GM19467 (cell line): Measurements from ENCODE around the gene FSTL4.

Experiments
- ATAC-seq: cut with Tn5 transposase; IDR thresholded peaks from one replicate; pipeline ENCODE4 v1.9.1; 2021; ENCODE audit warnings: mild to moderate bottlenecking, moderate library complexity; ENCODE audit not compliant: unreplicated experiment

Gene FSTL4

GRCh38 chr5:133274597-133274935 is 337.8 kb downstream of the FSTL4 start:
- no peak for ATAC-seq

DNA sequence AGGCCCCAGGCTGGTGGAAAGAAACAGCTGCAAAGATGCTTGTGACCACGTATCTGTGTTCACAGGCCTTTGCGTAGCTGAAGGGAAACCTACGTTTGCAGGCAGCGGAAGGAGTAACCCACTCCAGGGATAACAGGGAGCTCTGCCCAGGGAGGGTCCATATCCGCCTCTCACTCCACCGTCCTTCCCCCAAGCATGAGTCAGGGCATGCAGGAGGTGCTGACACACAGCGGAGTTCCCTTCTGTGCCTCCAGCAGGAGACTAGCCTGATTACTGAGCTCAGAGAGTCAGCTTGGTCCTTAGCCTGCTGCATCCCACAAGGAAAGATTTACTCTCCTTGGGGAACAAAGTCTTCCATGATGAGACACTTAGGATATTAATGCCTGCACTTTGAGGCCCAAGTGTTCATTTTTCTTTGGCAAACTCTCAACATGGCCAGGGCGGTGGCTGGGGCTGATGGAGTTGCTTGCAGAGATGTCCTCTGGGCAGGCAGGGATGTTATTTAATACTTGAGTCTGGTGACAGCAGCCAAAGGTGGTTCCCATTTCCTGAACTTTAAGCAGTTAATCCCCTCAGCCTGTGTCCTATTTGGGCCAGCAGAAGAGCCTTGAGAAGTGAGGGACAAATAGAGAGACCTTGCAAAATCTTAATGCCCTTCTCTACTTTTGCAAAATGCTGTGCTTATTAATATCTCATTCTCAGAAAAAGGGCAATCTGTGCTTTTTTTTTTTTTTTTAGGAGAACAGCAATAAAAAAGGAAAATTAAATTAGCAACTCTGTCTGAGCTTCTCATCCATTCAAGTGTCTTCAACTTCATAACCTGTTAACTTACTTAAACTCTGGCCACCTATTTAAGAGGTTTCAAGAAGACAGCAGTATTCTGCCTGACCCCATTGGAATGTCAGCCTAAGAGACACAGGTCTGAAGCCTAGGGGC is 338.4 kb downstream of the FSTL4 start:
- ATAC-seq: no peak

GRCh38 chr5:133272345-133272744 is 340.0 kb downstream of the FSTL4 start:
- no peak for ATAC-seq

DNA sequence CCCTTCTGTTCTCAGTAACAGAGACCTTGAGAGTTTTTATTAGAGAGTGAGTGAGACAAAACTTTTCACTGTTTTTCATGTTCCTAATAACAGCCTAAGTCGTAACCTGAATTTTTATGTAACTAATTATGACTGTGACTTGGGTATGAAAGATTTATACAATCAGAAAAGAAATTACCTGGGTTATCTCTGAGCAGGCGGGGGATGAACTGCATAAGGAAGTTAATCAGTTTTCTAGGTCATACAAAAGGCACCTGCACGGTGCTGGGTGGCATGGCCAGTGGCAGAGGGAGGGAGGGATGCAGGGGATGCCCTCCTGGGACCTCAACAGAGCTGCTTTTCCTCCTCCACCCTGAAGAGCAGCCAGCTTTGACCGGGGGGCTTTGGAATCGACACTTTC is 340.7 kb downstream of the FSTL4 start:
- ATAC-seq: no peak

DNA sequence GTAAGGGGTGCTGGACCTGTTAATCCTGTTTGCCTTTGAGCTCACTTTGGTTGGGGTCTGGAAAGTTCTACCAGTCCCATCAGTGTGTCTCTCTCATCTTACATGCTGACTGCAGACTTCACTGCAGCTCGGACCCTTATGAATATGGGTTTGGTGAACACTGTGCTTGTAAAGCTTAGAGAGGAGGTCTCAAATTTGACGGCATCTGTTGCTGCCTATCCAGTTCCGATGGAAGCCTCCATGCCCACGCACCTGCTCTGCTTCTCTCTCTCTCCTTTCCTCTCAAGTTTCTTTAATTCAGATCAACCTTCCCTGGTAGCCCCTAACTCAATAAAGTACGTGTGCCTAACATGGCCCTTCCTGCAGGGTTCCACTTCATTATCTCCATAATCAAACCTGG is 342.6 kb downstream of the FSTL4 start:
- ATAC-seq: no peak

- ATAC-seq: no peak
Measured at GRCh38 chr5:133267601-133268000, 344.7 kb downstream of the FSTL4 start.

DNA sequence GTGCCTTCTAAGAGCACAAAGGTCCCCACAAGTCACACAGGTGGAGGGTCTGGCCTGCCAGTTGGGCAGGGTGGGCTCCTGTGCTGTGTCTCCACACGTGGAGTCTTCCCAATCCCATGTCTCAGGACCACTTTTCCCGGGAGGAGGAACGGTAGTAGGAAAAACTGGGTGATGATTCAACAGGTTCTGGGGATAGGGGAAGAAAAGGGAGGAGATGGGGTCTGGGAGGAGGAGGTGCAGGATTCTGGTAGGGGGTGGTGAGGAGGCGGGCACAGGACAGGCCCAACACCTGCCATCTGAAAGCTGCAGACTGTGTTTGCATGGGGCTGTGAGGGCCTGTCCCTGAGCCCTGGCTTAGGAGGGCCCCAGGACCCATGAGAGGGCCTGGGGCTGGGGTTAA is 345.4 kb downstream of the FSTL4 start:
- no peak for ATAC-seq

GRCh38 chr5:133266527-133266878 is 345.8 kb downstream of the FSTL4 start:
- ATAC-seq: no peak

DNA sequence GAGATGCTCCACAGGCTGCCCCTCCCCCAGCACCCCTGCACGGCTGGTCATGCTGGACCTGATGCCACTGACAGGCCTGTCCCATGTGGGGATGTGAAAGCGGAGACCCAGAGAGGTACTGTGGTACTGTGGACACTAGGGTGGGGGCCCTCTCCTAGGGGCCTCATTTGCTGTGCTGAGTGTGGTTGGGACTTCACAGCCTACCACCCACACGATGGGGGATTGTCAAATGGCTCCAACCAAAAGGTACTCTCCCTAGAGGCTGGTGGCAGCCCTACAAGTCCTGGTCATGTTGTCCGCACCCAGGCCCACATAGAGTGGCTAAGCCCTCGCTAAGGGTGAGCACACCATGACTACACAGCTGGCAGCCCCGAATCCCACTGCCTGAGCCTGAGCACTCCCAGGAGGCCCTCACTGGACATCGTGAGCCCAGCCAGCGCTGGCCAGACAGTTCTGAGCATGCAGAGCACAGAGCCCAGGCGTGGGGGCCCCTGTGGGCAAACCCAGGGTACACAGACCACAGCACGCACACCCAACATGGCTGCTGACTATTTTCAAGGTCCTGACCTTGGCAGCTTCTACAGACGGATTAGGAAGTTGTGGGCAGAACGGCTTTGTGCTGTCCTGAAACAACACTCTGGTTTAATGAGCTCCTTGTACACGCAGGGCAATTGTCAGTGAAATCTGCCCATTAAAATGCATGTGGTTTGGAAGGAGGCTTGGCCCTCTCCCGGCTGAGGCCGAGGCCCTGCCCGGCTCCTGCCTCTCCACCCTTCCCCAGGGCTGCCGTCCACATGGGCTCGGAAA is 346.4 kb downstream of the FSTL4 start:
- no peak for ATAC-seq

DNA sequence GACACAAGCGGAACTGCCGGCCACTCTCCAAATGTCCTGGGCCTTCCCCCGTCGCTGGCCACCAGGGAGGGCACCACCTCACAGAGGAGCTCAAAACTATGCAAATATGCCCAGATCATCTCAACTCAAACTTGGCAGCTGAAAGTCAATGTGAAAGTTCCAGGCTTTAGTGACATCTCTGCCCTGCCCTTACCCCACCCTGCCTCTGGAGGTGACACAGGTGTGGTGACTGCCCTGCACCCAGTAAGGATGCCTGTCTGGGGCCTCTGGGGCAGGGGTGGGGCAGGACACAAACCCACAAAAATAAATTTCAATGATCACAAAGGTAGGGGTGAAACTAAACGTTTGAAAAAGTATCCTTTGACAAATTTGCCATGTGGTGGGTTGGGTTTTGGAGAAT is 347.1 kb downstream of the FSTL4 start:
- no peak for ATAC-seq

DNA sequence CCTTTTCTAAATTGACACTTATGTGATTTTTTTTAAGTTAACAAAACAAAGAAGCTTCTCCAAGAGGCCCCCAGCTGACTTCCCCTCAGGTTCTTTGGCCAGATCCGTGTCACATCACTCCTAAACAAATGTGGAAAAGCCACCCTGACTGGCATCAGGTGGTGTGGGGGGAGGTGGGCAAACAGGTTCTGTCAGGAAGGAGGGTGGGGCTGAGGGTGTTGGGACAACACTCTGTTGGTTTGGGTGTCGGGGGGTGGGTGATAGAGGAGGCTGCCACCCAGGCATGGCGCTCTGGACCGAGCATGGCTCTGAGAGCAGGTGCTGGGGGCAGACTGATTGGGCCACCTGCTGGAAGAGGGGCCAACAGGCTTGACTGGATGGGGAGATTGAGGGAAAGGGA is 349.7 kb downstream of the FSTL4 start:
- no peak for ATAC-seq

- no peak for ATAC-seq
Measured at GRCh38 chr5:133261993-133262392, 350.3 kb downstream of the FSTL4 start.

DNA sequence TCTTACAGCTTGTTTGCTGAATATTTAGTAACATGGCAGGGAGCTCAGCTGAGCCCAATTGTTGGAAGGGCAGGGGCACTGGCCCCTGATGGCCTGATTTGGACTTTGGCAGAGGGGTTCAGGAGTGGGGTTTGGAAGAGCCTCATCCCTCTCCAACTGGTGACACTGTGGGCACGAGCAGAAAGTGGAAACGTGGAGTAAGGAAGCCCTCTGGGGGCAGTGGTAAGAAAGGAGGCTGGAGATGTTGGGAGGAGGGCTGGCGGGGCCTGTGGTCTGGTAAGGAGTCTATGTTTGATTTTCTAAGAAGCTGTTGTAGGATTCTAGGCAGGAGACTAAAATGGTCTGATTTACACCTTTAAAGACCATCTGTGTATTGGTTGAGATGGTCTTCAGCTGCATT is 351.6 kb downstream of the FSTL4 start:
- no peak for ATAC-seq

GRCh38 chr5:133259199-133259997 is 352.9 kb downstream of the FSTL4 start:
- no peak for ATAC-seq

DNA sequence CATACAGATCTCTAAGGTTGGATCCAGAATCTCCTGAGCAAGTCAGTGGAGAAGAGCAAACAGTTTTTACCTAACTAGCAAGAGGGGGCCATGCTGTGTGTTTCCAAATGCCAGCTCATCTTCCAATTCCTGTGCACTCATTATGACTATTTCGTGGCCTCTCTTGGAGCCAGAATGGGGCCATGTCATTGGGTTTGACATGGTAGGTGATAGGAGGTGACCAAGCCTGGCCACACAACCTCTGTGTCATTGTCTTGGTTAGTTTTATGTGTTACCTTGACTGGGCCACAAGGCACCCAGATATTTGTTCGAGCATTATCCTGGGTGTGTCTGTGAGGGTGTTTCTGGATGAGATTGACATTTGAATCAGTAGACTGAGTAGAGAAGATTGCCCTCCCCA is 354.4 kb downstream of the FSTL4 start:
- ATAC-seq: no peak

- ATAC-seq: no peak
Measured at GRCh38 chr5:133256276-133256675, 356.1 kb downstream of the FSTL4 start.

DNA sequence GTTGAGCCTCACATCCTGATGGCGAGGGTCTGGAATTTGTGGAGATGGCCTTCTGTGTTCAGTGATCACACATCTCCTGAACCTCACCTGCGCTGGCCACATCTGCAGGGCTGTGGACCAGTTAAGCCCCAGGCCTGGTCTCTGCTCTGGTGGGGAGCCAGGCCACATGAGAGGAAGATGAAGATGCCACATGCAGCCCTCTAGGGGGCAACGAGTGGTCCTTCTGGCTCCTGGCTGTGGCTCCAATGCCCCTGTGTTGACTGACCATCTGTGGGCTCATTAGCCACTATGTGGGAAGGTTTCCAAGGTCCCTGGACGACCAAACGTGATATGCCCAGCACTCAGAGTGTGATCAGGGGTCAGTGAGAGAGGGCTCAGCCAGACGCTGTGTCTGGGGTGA is 357.5 kb downstream of the FSTL4 start:
- no peak for ATAC-seq

GRCh38 chr5:133253671-133254070 is 358.7 kb downstream of the FSTL4 start:
- ATAC-seq: no peak

GRCh38 chr5:133253070-133253469 is 359.3 kb downstream of the FSTL4 start:
- ATAC-seq: no peak

DNA sequence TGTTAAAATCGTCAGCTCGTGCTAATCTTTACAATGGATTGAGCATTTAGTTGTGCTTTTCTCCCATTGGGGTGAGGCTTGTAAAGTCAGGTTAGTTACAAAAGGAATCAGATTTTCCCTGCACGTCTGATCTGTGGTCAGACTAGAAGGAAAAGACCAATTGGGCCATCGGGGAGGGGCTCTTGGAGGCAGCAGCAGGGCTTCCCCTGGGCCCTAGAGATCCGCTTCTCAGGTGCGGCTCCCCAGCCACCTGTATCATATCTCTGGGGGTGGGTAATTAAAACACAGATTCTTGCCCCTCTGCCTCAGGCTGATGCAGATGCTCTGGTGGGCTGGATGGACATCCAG is 360.2 kb downstream of the FSTL4 start:
- ATAC-seq: no peak

DNA sequence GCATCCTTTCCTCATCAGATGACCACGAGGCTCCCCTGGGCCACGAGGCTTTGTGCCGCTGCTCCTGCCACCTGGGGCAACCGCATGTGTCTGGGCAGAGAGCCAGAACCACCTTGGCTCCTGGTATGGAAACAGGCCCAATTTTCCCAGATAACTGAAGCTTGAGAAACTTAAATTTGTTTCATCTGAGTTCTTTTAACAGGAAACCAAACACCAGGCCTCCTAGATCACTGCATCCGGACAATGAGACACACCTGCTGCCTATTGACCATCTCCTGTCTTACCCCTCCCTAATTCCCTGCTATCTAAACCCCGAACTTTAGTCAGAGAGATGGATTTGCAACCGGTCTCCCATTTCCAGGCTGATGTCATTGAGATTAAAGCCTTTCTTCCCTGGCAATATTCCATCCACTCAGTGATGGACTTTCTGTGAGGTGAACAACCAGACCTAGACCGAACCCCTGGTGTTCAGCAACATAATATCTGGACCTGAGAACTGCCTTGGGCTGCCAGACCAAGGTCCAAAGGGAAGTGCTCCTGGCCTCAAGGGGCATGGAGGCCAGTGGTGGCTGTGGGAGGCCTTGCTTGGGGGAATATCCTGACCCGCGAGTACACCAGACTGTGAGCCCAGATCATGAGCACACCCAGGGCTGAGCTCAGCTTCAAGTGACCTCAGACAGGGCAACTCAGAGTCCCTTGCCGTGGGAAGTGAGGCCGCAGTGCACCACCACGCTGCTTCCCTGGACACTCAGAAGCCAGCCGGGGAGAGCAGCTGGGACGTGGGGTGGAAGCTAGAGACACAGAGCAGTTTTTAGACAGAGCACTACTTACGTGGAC is 360.8 kb downstream of the FSTL4 start:
- no peak for ATAC-seq
